Stomach (tissue), 4 donors: ENCODE results near the gene YIF1B.

Experiments
- CTCF ChIP-seq, 7 experiments: fragments of 450-650 bp in 4 of 7; fragments of 200-600 bp in 3 of 7; sonication (generic) in 3 of 7; IDR thresholded peaks; one replicate each; pipeline ENCODE4 v1.5.1; 2016 to 2019; ENCODE audit warnings: antibody characterized with exemption in 7 of 7, control low read depth in 2 of 7, mild to moderate bottlenecking in 1 of 7
- POLR2AphosphoS5 ChIP-seq, 3 donors: sonication (generic); formaldehyde crosslinking; IDR thresholded peaks; one replicate each; pipeline ENCODE4 v1.6.1; 2016; ENCODE audit warnings: antibody characterized with exemption in 3 of 3

- TF ChIP-seq CTCF (IDR thresholded peaks at IDR 0.05), result no peak
- TF ChIP-seq POLR2AphosphoS5 (IDR thresholded peaks at IDR 0.05), result no peak
Observed at GRCh38 chr19:38309615-38310278, 6.0 kb downstream of the YIF1B start.
